K562 (cell line): ENCODE measurements around the gene SLC25A17. TPM values are rescaled to one million over a fixed set of nuclear protein-coding genes. Genes with fewer than 3 reads are reported as not detected.
A peak's percentile ranks its signal among the peaks of the same experiment; 100 is the strongest.

Source experiments
- CAMTA2 ChIP-seq: fragments of 250-450 bp; sonication (Bioruptor Pico); conservative IDR thresholded peaks from 2 replicates; pipeline ENCODE4 v1.5.1; 2022
- CBX8 ChIP-seq: fragments of 200-600 bp; sonication (generic); IDR thresholded peaks from 2 replicates; pipeline ENCODE4 v1.6.1; 2012; ENCODE audit warnings: borderline replicate concordance, mixed run types, low read depth, mild to moderate bottlenecking, moderate library complexity, mixed read lengths, low read length, control low read depth, inconsistent platforms; ENCODE audit not compliant: poor library complexity, severe bottlenecking; ENCODE audit errors: extremely low read depth
- CEBPG ChIP-seq, 3 experiments: fragments of 200-800 bp in 1 of 3; sonication (Bioruptor generic) in 1 of 3; sonication (generic) in 1 of 3; formaldehyde crosslinking in 1 of 3; IDR thresholded peaks in 2 of 3; conservative IDR thresholded peaks in 1 of 3; 2 replicates each; pipeline versions ENCODE4 v1.6.1 to v1.8.0; 2016 to 2022; ENCODE audit warnings: missing compliant biosample characterization in 2 of 3, missing genetic modification characterization in 2 of 3, mild to moderate bottlenecking in 1 of 3, missing genetic modification reagents in 1 of 3
- DPF2 ChIP-seq: fragments of 450-650 bp; IDR thresholded peaks from 2 replicates; pipeline ENCODE4 v1.6.1; 2016
- E2F8 ChIP-seq: fragments of 450-650 bp; IDR thresholded peaks from 2 replicates; pipeline ENCODE4 v1.7.1; 2018; ENCODE audit warnings: mild to moderate bottlenecking, low read depth; ENCODE audit not compliant: partially characterized antibody
- HCFC1 ChIP-seq: IDR thresholded peaks from 2 replicates; pipeline ENCODE4 v1.6.1; 2012; ENCODE audit warnings: low read depth, low read length, improper control_type of control experiment
- MCM2 ChIP-seq: fragments of 450-650 bp; IDR thresholded peaks from 2 replicates; pipeline ENCODE4 v1.6.1; 2017; ENCODE audit warnings: low read depth, mild to moderate bottlenecking
- NCOA1 ChIP-seq: fragments of 450-650 bp; IDR thresholded peaks from 2 replicates; pipeline ENCODE4 v1.6.1; 2016; ENCODE audit warnings: low read depth
- POLR3A ChIP-seq: IDR thresholded peaks from 2 replicates; pipeline ENCODE4 v1.6.1; 2011; ENCODE audit warnings: borderline replicate concordance, mild to moderate bottlenecking, moderate library complexity; ENCODE audit not compliant: insufficient read length, insufficient read depth; ENCODE audit errors: extremely low read depth
- RBM17 ChIP-seq: fragments of 200-400 bp; formaldehyde crosslinking; IDR thresholded peaks from 2 replicates; pipeline ENCODE4 v1.6.1; 2017; ENCODE audit warnings: low read depth, mild to moderate bottlenecking, low read length, borderline replicate concordance
- SAFB ChIP-seq: fragments of 200-400 bp; formaldehyde crosslinking; IDR thresholded peaks from 2 replicates; pipeline ENCODE4 v1.6.1; 2017; ENCODE audit warnings: low read depth, low read length, borderline replicate concordance
- SP2 ChIP-seq: IDR thresholded peaks from 2 replicates; pipeline ENCODE4 v1.6.1; 2011; ENCODE audit warnings: mild to moderate bottlenecking, low read depth, low read length, moderate library complexity; ENCODE audit not compliant: poor library complexity, severe bottlenecking; ENCODE audit errors: extremely low read depth
- SREBF2 ChIP-seq: sonication (generic); formaldehyde crosslinking; IDR thresholded peaks from 2 replicates; pipeline ENCODE4 v1.4.0; 2020; ENCODE audit warnings: mild to moderate bottlenecking, missing genetic modification reagents
- TAL1 ChIP-seq: fragments of 450-650 bp; IDR thresholded peaks from 2 replicates; pipeline ENCODE4 v1.6.1; 2016; ENCODE audit warnings: mild to moderate bottlenecking
- TRIM24 ChIP-seq, 2 experiments: fragments of 450-650 bp; IDR thresholded peaks; 2 replicates each; pipeline ENCODE4 v1.6.1; 2016
- TSC22D4 ChIP-seq: fragments of 450-650 bp; IDR thresholded peaks from 2 replicates; pipeline ENCODE4 v1.6.1; 2016; ENCODE audit warnings: missing genetic modification characterization, missing biosample characterization, control low read depth
- ZHX1 ChIP-seq: fragments of 150-350 bp; conservative IDR thresholded peaks from 2 replicates; pipeline ENCODE4 v1.6.1; 2014; ENCODE audit warnings: low read length
- ZNF175 ChIP-seq: fragments of 200-800 bp; sonication (Bioruptor generic); IDR thresholded peaks from 2 replicates; pipeline ENCODE4 v1.6.1; 2016; ENCODE audit warnings: low read depth, mild to moderate bottlenecking, missing genetic modification characterization, missing compliant biosample characterization
- ZSCAN29 ChIP-seq: fragments of 450-650 bp; IDR thresholded peaks from 2 replicates; pipeline ENCODE4 v1.6.1; 2017
- polyA plus RNA-seq, 8 experiments: library from polyadenylated mRNA; depleted of rRNA in 4 of 8; stranded (reverse) in 5 of 8; unstranded in 3 of 8; fragments of >200 nt; fragmentation: Nextera tagmentation in 2 of 8; fragmentation: Illumina TruSeq in 1 of 8; extraction: Ambion mirVana in 2 of 8; extraction: Trizol in 1 of 8; gene quantifications; 2 replicates each; pipeline versions ENCODE4 v1.2.1 to v1.2.3, GENCODE V29; 2011 to 2014; ENCODE audit warnings: inconsistent platforms in 1 of 8, missing spikeins in 1 of 8
- total RNA-seq, 7 experiments: library from RNA; depleted of rRNA in 6 of 7; stranded (reverse); fragments of >200 nt in 6 of 7; fragmentation: Illumina TruSeq in 2 of 7; extraction: Trizol in 2 of 7; gene quantifications; 2 replicates each; pipeline versions ENCODE4 v1.2.1 to v1.2.3, GENCODE V29; 2011 to 2021; ENCODE audit warnings: low replicate concordance in 1 of 7
- TF ChIP-seq, protein P1 (sequence below): fragments of 250-450 bp; sonication (Bioruptor Pico); IDR thresholded peaks from 2 replicates; pipeline ENCODE4 v1.9.0; 2021; ENCODE audit warnings: mild to moderate bottlenecking, inconsistent platforms

Gene SLC25A17
- total and polyA plus RNA-seq, 9 of the 15 experiments (the other 6 are each of a cell fraction or from before 2014, with no cell fraction given) = 32.6 to 136 (median 56.2) TPM

DNA sequence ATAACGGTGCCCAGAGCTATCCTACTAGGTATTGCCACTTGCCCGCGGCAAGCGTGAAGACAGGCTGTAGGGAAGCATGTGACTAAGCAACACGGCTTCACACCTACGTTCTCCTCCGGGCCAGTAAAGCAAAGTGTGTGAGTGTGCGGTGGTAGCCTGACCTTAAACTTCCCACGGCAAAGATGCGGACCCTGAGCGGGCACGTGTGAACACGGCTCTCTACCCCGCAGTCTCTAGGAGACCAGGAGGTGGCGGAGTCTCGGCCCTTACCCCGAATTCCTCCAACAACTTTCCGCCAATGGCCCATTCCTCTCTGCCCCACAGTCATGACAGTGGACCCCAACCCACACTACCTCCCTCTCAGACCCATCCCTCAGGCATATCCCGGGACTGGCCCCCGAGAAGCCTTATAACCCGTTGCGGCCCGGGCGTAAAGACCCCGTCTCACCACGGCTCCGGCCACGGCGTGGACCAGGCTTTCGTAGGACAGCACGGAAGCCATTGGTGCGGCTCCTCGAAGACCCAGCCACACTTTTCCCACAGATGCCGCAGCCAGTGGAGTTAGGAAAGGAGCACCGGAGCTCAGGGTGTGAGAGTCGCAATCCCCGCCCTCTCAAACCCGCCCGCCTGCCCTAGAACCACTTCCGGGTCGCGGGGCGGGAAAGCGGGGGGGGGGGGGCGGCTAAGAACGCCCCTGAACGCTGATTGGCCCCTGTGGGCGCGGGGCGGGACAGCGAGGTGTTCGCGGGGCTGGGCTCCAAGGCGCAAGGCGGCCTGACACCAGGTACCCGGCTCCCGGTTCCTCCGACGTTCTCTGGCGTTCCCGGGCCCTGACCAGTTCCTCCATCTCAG is at the start of gene SLC25A17 (continued):
- TF ChIP-seq CEBPG (CRISPR knock-in tag; IDR thresholded peaks at IDR 0.05) (no peak), CEBPG (tag; conservative IDR thresholded peaks at IDR 0.05 in 1 of 2, IDR thresholded peaks at IDR 0.05 in 1 of 2) (no peak), ZHX1 (no peak), SREBF2 (CRISPR knock-in tag) (no peak), ZSCAN29 (peak; percentile 54; the same call in 1 of the 2 replicates), MCM2 (no peak), TAL1 (no peak), ZNF175 (CRISPR knock-in tag) (no peak), DPF2 (0 out of 2 replicates have a peak, but pooled peaks have one; percentile 8), TSC22D4 (tag) (no peak), HCFC1 (no peak), SP2 (no peak), NCOA1 (no peak), CBX8 (no peak), SAFB (no peak), CAMTA2 (CRISPR knock-in tag) (no peak), TRIM24 (IDR thresholded peaks at IDR 0.05) (no peak), RBM17 (no peak), E2F8 (no peak), POLR3A (no peak)
- TF ChIP-seq, protein P1, sequence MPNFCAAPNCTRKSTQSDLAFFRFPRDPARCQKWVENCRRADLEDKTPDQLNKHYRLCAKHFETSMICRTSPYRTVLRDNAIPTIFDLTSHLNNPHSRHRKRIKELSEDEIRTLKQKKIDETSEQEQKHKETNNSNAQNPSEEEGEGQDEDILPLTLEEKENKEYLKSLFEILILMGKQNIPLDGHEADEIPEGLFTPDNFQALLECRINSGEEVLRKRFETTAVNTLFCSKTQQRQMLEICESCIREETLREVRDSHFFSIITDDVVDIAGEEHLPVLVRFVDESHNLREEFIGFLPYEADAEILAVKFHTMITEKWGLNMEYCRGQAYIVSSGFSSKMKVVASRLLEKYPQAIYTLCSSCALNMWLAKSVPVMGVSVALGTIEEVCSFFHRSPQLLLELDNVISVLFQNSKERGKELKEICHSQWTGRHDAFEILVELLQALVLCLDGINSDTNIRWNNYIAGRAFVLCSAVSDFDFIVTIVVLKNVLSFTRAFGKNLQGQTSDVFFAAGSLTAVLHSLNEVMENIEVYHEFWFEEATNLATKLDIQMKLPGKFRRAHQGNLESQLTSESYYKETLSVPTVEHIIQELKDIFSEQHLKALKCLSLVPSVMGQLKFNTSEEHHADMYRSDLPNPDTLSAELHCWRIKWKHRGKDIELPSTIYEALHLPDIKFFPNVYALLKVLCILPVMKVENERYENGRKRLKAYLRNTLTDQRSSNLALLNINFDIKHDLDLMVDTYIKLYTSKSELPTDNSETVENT (CRISPR knock-in tag) = 0 out of 2 replicates have a peak, but pooled peaks have one; percentile 20
